Ishikawa (cell line): ENCODE results near the gene DPAGT1.

ENCODE experiments used
- CEBPB ChIP-seq: IDR thresholded peaks from 2 replicates; pipeline ENCODE4 v1.6.1; 2012
- CREB1 ChIP-seq: IDR thresholded peaks from 2 replicates; pipeline ENCODE4 v1.6.1; 2012; ENCODE audit warnings: low read depth
- EGR1 ChIP-seq: IDR thresholded peaks from 2 replicates; pipeline ENCODE4 v1.6.1; 2012
- EP300 ChIP-seq: IDR thresholded peaks from 2 replicates; pipeline ENCODE4 v1.6.1; 2012; ENCODE audit warnings: borderline replicate concordance
- FOXM1 ChIP-seq: IDR thresholded peaks from 2 replicates; pipeline ENCODE4 v1.6.1; 2012; ENCODE audit warnings: low read depth, borderline replicate concordance
- NFIC ChIP-seq: IDR thresholded peaks from 2 replicates; pipeline ENCODE4 v1.6.1; 2012
- RAD21 ChIP-seq: IDR thresholded peaks from 2 replicates; pipeline ENCODE4 v1.6.1; 2012; ENCODE audit warnings: low read depth
- REST ChIP-seq: IDR thresholded peaks from 2 replicates; pipeline ENCODE4 v1.6.1; 2012; ENCODE audit warnings: low read depth, mild to moderate bottlenecking
- TAF1 ChIP-seq: IDR thresholded peaks from 2 replicates; pipeline ENCODE4 v1.6.1; 2012; ENCODE audit warnings: low read depth, mild to moderate bottlenecking
- TCF12 ChIP-seq: IDR thresholded peaks from 2 replicates; pipeline ENCODE4 v1.6.1; 2012; ENCODE audit warnings: low read depth
- TEAD4 ChIP-seq: IDR thresholded peaks from 2 replicates; pipeline ENCODE4 v1.6.1; 2012
- USF1 ChIP-seq: IDR thresholded peaks from 2 replicates; pipeline ENCODE4 v1.6.1; 2012
- YY1 ChIP-seq: IDR thresholded peaks from 2 replicates; pipeline ENCODE4 v1.6.1; 2012; ENCODE audit warnings: low read depth
- ZBTB7A ChIP-seq: IDR thresholded peaks from 2 replicates; pipeline ENCODE4 v1.6.1; 2012; ENCODE audit warnings: low read depth
- TF ChIP-seq, protein P1 (sequence below): IDR thresholded peaks from 2 replicates; pipeline ENCODE4 v1.6.1; 2012

DPAGT1 gene

GRCh38 chr11:119091966-119092879 lies 9.4 kb downstream of the DPAGT1 start:
- TF ChIP-seq TCF12 (0 out of 2 replicates have a peak, but pooled peaks have one; percentile 12), NFIC (no peak)

DNA sequence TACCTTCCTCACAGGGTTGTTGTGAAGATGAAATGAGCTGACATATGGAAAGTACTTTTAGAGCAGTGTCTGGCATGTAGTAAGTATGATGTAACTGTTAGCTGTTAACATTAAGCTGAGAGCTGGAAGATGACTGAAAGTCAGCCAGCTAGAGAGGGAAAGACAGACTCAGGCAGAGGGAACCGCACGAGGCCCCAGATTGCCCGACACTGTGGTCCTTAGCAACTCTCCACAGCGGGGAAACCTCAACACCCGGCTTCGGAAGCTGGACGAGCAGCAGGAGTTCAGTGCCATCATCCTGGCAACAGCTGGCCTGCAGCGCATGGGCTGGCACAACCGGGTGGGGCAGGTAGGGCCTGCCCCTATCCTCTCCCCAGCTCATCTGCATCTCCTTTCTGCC lies 10.5 kb downstream of the DPAGT1 start:
- TF ChIP-seq CEBPB (no peak), FOXM1 (no peak), YY1 (no peak), USF1 (no peak), TEAD4 (no peak), NFIC (no peak), ZBTB7A (no peak), REST (no peak), TCF12 (no peak)
- TF ChIP-seq, protein P1, sequence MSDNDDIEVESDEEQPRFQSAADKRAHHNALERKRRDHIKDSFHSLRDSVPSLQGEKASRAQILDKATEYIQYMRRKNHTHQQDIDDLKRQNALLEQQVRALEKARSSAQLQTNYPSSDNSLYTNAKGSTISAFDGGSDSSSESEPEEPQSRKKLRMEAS, result no peak

DNA sequence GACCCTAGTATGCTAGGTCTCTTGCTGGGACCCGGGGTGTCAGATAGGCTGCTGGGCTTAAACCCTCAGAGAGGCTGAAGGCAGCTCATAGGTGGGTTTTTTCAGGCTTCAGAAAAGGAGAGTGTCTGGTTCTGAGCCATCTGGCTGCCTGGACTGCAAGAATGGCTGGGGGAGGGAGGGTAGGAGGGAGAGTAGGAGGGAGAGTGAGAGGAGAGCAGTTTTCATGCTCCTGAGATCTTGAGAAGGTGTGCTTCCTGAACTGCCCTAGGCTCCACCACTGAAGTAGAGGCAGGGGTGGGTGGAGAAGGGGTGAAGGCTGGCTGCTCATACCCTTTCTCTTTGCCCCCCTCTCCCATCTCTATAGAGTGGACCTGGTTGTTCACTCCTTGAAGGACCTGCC lies 12.3 kb downstream of the DPAGT1 start:
- no peak for TF ChIP-seq TCF12
- no peak for TF ChIP-seq NFIC
- no peak for TF ChIP-seq EP300
- TF ChIP-seq CEBPB, result no peak
- TF ChIP-seq TEAD4, result no peak
- TF ChIP-seq USF1, result no peak
- TF ChIP-seq RAD21, result no peak
- TF ChIP-seq, protein P1, result no peak
- no peak for TF ChIP-seq EGR1
- TF ChIP-seq TAF1, result no peak

GRCh38 chr11:119088406-119088805 lies 13.2 kb downstream of the DPAGT1 start:
- TF ChIP-seq ZBTB7A, result no peak
- TF ChIP-seq TCF12, result no peak
- TF ChIP-seq RAD21, result no peak
- no peak for TF ChIP-seq TAF1
- TF ChIP-seq, protein P1, result no peak
- no peak for TF ChIP-seq FOXM1
- no peak for TF ChIP-seq USF1
- no peak for TF ChIP-seq YY1
- no peak for TF ChIP-seq CEBPB
- TF ChIP-seq NFIC, result no peak
- TF ChIP-seq EP300, result no peak
- no peak for TF ChIP-seq REST
- TF ChIP-seq TEAD4, result no peak
- TF ChIP-seq CREB1, result no peak
- no peak for TF ChIP-seq EGR1

DNA sequence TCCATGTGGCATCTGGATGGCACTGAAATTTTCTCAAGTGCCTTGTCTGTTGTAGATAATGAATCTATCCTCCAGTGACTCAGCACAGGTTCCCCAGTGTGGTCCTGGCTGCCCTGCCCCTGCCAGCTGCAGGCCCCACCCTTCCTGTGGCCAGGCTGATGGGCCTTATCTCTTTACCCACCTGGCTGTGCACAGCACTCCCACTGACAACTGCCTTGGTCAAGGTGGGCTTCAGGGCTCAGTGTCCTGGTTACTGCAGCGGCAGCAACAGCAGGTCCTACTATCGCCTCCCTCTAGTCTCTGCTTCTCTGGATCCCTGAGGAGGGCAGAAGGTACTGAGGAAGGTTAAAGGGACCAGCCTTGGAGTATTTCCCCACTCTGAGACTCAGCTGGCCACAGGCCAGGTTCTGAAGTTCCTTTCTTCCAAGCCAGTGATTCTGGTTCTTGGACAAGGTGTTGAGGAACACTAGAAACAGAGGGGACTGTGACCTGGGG lies 13.9 kb downstream of the DPAGT1 start:
- TF ChIP-seq EP300 (no peak), USF1 (no peak), TCF12 (no peak), CREB1 (no peak), NFIC (no peak), REST (no peak), FOXM1 (no peak), TEAD4 (no peak), YY1 (no peak), ZBTB7A (no peak), TAF1 (no peak), EGR1 (no peak), RAD21 (no peak), CEBPB (no peak)
- TF ChIP-seq, protein P1, result no peak
